Ovary (tissue), 9 donors: ENCODE measurements around the gene APBA3. TPM values are rescaled to one million over a fixed set of nuclear protein-coding genes. Genes with fewer than 3 reads are reported as not detected.

Experiments
- DNase-seq, 5 donors: peaks; one replicate each; pipeline ENCODE4 v3.0.0-alpha.2; 2019 to 2020
- H3K27ac ChIP-seq, 2 donors: fragments of 200-600 bp; one replicate each; pipeline versions ENCODE4 v1.5.1 to v1.8.0; 2019 to 2022
- H3K27me3 ChIP-seq: fragments of 200-600 bp; one replicate; pipeline ENCODE4 v1.8.0; 2022
- H3K36me3 ChIP-seq: fragments of 200-600 bp; sonication (generic); one replicate; pipeline ENCODE4 v1.5.1; 2019
- H3K4me1 ChIP-seq: one replicate; pipeline ENCODE4 v1.8.1; 2013; ENCODE audit warnings: mild to moderate bottlenecking, moderate library complexity; ENCODE audit not compliant: insufficient read depth
- H3K4me3 ChIP-seq: fragments of 200-600 bp; sonication (generic); one replicate; pipeline ENCODE4 v1.5.1; 2017
- H3K9me3 ChIP-seq, 2 donors: fragments of 200-600 bp in 1 of 2; sonication (generic) in 1 of 2; one replicate each; pipeline versions ENCODE4 v1.5.1 to v1.8.1; 2013 to 2019; ENCODE audit warnings: mild to moderate bottlenecking in 1 of 2, moderate library complexity in 1 of 2
- CTCF ChIP-seq, 3 donors: fragments of 450-650 bp in 2 of 3; fragments of 200-600 bp in 1 of 3; IDR thresholded peaks; one replicate each; pipeline versions ENCODE4 v1.5.1 to v1.8.0; 2016 to 2022; ENCODE audit warnings: antibody characterized with exemption in 3 of 3, mild to moderate bottlenecking in 1 of 3
- EP300 ChIP-seq: sonication (generic); formaldehyde crosslinking; IDR thresholded peaks from one replicate; pipeline ENCODE4 v1.6.1; 2017; ENCODE audit warnings: antibody characterized with exemption
- POLR2A ChIP-seq: fragments of 450-650 bp; IDR thresholded peaks from one replicate; pipeline ENCODE4 v1.6.1; 2017; ENCODE audit warnings: antibody characterized with exemption, mild to moderate bottlenecking, moderate library complexity
- WGBS, 3 donors: extraction: QIAGEN DNeasy Blood & Tissue Kit in 1 of 3; methylation state at CpG; one replicate each; pipeline versions ENCODE4 v1.1.5 to v1.1.7; 2013 to 2017; 5-methylcytosine and 5-hydroxymethylcytosine counted together
- intact Hi-C, 4 donors: fragments of 100-400 bp; cut with DNase I; formaldehyde crosslinking; loops; one replicate each; pipeline versions ENCODE4 v1.11.0 to v1.15.1; 2022 to 2023
- polyA plus RNA-seq, 2 donors: library from polyadenylated mRNA; stranded (reverse); fragments of 200-250 nt in 1 of 2; fragments of 350-450 nt in 1 of 2; fragmentation: Illumina TruSeq in 1 of 2; extraction: RNeasy Lipid Tissue Mini Kit (QIAGEN cat#74804) in 1 of 2; gene quantifications; one replicate each; pipeline ENCODE4 v1.2.3, GENCODE V29; 2013 to 2014
- total RNA-seq, 7 donors: library from RNA; depleted of rRNA in 2 of 7; stranded (reverse); fragments of >200 nt in 2 of 7; fragmentation: NEBNext Ultra II Directional in 3 of 7; extraction: Animal tissue kit (Norgen Biotek cat#: 25700) in 3 of 7; gene quantifications; one replicate each; pipeline versions ENCODE4 v1.1.0 to v1.2.4, GENCODE V29; 2016 to 2023
- donor health status: DM: no; HTN: no; CAD: no; lungs with moderate emphysema.
- donor health status: DM: no; HTN: no; CAD: no.
- donor health status: Bipolar disorder and iron deficiency.
- donor health status: DM: yes; HTN: yes; CAD: no.
- donor health status: DM: no; HTN: no; CAD: no.
- donor health status: DM: yes; HTN: yes; CAD: no.

The APBA3 gene
- total and polyA plus RNA-seq, 9 donors = 0.88 to 25.4 (median 20.2) TPM

- no peak for DNase-seq
- H3K4me1 ChIP-seq = no peaks in the 10 kb centered on the region
- no peaks in the 10 kb centered on the region for H3K27me3 ChIP-seq
- no peaks in the 10 kb centered on the region for H3K36me3 ChIP-seq
- no peak overlapping the region for H3K27ac ChIP-seq
- TF ChIP-seq POLR2A (no peak), CTCF (IDR thresholded peaks at IDR 0.05) (no peak), EP300 (no peak)
- H3K4me3 ChIP-seq = no peak overlapping the region
- WGBS, 3 donors = 92 to 95% (median 94%) methylated on average over 31 to 51 of the region's 51 CpGs
- intact Hi-C loops = no loop called here
- no peaks in the 10 kb centered on the region for H3K9me3 ChIP-seq
Observed at GRCh38 chr19:3753631-3754410, 7.7 kb downstream of the APBA3 start.

GRCh38 chr19:3752492-3752891 is 9.0 kb downstream of the APBA3 start:
- no peak for DNase-seq
- no peak overlapping the region for H3K27ac ChIP-seq
- no peak overlapping the region for H3K4me3 ChIP-seq
- WGBS, 3 donors = 80 to 87% (median 81%) methylated on average over 19 to 25 of the region's 25 CpGs
- intact Hi-C loops = no loop called here
- TF ChIP-seq POLR2A (no peak), EP300 (no peak), CTCF (IDR thresholded peaks at IDR 0.05) (no peak)
- no peaks in the 10 kb centered on the region for H3K27me3 ChIP-seq
- no peaks in the 10 kb centered on the region for H3K4me1 ChIP-seq
- no peaks in the 10 kb centered on the region for H3K9me3 ChIP-seq
- no peaks in the 10 kb centered on the region for H3K36me3 ChIP-seq

- no peak overlapping the region for H3K27ac ChIP-seq
Observed at GRCh38 chr19:3751236-3751635, 10.3 kb downstream of the APBA3 start.

GRCh38 chr19:3750211-3750610 is 11.3 kb downstream of the APBA3 start:
- Histone ChIP-seq H3K9me3 (no peaks in the 10 kb centered on the region), H3K4me3 (no peak overlapping the region), H3K4me1 (no peaks in the 10 kb centered on the region), H3K27me3 (no peaks in the 10 kb centered on the region), H3K27ac (no peak overlapping the region), H3K36me3 (no peaks in the 10 kb centered on the region)
- DNase-seq = no peak
- 94 to 100% (median 99%) methylated on average over 2 of the region's 2 CpGs for WGBS, 3 donors
- TF ChIP-seq POLR2A = no peak
- no peak for TF ChIP-seq CTCF (IDR thresholded peaks at IDR 0.05)
- TF ChIP-seq EP300 = no peak
- intact Hi-C loops = no loop called here

More at GRCh38 chr19:3751236-3751635, 10.3 kb downstream of the APBA3 start:
- 89 to 91% (median 90%) methylated on average over 30 of the region's 30 CpGs for WGBS, 3 donors
- TF ChIP-seq EP300 (no peak), CTCF (IDR thresholded peaks at IDR 0.05) (no peak), POLR2A (no peak)
- H3K4me3 ChIP-seq = no peak overlapping the region
- no peak for DNase-seq
- no peaks in the 10 kb centered on the region for H3K9me3 ChIP-seq
- H3K27me3 ChIP-seq = no peaks in the 10 kb centered on the region
- intact Hi-C loops = no loop called here
- no peaks in the 10 kb centered on the region for H3K4me1 ChIP-seq
- no peaks in the 10 kb centered on the region for H3K36me3 ChIP-seq
